GM18526 (cell line): ENCODE data around the gene BGLAP.

Experiments used
- POLR2A ChIP-seq: IDR thresholded peaks from 3 replicates; pipeline ENCODE4 v1.6.1; 2011; ENCODE audit not compliant: insufficient read length; ENCODE audit errors: extremely low read depth

BGLAP gene

DNA sequence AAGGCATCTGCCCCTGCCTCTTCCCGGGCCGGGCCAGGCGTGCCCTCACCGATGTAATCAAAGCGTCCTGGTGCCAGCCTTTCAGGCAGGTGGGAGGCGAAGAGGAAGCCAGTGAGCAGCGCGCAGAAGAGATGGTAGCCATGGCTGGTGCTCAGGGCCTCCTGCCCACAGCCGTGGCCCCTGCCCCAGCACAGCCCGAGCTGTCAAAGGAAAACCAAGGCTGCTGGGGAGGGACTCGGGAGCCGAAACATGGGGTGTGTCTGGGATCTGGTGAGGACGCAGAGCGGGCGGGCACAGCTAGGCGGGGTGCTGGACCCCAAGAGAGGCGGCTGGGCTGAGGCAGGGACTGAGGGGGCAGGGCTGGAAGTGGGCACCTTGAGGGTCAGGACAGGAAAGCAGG is 2.7 kb downstream of the BGLAP start:
- TF ChIP-seq POLR2A, result no peak

DNA sequence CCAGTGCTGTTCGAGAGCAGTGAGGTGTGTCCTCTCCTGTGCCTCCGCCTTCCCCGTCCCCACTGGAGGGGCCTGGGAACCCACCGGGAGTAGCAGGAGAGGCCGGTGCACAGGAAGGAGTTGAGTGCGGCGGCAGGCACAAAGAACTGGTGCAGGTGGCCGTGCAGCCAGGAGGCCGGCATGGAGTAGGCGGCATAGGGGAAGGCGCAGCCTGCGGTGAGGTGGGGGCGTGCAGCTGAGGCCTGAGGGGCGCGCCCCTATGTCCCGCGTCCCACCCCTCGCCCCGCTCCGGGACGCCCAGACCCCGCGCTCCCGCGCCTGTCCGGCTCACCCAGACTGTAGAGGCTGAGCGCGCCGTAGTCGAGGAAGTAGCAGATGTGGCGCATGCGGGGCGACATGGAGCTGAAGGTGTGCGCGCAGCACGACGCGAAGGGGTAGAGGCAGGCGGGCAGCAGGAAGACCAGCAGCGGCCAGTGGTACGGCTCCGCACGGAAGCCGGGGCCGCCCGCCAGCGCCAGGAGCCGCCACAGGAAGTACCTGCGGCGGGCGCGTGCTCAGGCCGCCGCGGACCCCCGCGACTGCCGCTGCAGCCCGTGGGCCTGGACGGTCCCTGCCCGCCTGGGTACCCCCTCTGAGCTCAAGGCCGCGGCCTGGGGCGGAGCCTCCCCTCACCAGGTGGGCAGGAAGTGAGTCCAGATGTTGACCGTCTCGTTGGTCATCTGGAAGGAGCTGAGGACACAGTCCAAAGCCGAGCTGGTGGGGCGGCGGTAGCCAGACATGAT is 3.7 kb downstream of the BGLAP start:
- no peak for TF ChIP-seq POLR2A

DNA sequence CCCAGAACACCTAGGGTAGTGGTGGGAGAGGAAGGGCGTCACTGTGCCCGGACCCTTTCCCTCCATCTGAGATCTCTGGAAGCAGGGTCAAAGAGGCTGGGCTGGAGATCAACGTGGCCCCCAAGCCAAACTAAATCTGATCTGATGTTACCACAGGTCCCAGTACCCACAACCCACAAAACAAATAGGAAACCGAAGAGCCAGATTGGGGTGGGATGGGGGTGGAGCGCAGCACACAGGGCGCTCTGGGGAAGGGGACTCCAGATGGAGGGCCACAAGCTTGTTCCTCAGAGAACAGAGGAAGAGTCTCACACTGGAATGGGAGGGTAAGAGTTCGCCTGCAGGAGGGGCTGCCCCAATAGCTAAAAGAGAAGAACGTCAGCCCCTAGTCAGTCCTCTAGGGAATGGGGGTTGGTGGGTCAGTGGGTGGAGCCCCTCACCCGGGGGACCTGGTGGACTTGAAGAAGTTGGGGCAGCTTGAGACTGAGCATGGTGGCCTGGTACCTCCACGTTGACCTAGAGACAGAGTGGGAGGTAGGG is 4.3 kb downstream of the BGLAP start:
- no peak for TF ChIP-seq POLR2A

DNA sequence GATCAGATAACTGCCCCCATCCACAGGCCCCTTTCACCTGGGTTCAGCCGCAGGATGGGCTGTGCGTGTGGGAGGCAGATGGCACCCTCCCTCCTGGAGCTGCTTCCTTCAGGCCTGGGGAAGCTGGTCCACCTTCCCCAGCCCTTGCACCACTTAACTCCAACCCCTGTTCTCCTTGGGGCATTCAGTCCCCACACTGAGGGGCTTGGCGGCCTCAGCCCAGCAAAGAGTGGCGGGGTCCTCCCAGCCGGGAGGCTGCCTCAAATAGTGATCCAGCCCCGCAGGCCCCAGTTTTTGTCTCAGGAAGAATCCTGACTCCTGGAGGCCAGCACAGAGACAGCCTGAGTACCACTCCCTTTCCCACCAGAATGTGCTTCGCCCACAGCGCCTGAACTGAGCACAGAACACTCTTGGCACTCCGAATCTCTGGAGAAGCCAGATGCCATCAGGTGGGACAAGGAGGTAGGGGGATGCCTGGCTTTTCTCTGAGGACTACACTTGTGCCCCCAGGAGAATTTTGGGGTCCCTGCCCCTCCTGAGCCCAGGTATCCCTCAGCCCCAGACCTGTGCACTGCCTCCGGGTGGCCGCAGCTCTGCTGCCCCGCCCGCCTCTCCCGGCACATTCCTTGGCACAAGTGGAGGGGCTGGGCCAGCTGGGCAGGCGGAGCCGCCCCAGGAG is 4.9 kb downstream of the BGLAP start:
- TF ChIP-seq POLR2A, result no peak

DNA sequence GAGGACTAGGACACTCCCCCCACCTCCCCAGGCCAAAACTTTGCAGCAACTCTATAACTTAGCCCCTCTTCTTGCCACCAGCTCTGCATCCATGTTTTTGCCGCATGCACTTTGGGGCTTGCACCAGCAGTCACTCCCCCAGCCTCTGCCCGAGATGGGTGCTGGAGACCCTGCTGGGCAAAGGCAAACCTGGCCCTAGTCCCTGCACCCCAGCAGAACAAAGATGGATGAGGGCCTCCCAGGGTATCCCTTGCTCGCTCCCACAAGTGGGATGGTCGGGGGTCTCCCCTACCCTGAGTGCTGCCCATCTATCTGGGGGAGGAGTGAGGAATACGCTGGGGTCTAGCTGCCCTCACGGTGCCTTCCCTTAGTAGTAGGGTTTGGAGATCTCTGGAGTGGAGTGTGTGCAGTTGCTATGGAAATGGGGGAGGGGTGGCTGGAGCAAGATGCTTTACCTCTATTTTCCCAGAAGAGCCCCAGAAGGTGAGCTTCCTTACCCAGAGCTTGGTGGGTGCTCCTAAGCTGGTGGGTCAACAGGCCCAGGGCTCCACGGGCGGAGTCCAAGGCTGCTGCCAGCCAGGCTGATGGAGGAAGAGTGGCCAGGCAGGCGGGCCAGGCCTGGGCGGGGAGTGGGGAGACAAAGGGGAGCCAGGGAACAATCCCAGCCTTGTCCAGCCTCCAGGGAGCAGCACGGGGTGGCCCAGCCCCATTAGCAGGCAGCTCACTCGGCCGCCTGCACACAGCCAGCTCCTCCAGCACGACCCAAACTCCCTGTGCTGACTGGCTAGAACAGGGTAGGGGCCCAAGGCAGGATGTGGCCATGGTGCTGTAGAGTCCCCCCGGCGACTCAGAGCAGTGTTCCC is 5.7 kb downstream of the BGLAP start, which contains the start of gene PAQR6:
Gene PAQR6, minus strand, starts transcription at position 597 of the 863 bp plus-strand sequence. CDS start 1,325 bp downstream, outside the sequence.
- TF ChIP-seq POLR2A, result no peak

DNA sequence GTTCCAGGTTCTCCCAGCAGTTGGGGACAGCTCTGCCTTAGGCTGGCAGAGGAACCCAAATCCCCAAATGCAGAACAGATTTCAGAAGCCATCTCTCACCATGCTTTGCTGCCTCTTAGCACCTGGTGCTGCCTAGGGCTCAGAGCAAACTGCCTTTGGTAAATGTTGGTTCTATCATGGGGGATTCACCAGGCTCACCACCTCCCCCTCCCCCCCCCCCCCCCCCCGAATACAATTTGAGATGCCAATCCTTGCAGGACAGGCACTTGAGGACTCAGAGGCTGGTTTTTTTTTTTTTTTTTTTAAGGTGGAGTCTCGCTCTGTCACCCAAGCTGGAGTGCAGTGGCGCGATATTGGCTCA is 6.3 kb downstream of the BGLAP start:
- no peak for TF ChIP-seq POLR2A

DNA sequence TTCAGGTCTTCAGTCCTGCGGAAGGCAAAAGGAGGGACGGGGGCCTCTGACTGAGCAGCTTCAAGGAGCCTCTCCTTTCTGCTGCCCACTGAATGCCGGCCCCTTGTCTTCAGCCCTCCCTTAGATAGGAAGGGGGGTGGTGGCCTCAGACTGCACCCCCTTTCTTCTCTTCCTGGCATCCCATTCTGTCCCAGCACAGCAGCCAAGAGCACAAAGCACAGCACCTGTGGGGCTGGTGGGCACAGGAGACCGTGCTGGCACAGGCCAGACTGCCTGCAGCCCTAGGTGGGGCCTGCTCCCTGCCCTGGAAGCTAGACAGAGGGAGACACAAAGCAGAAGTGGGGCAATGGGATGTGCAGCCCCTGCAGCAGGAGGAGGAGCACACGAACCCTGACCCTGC is 7.6 kb downstream of the BGLAP start:
- TF ChIP-seq POLR2A, result no peak

DNA sequence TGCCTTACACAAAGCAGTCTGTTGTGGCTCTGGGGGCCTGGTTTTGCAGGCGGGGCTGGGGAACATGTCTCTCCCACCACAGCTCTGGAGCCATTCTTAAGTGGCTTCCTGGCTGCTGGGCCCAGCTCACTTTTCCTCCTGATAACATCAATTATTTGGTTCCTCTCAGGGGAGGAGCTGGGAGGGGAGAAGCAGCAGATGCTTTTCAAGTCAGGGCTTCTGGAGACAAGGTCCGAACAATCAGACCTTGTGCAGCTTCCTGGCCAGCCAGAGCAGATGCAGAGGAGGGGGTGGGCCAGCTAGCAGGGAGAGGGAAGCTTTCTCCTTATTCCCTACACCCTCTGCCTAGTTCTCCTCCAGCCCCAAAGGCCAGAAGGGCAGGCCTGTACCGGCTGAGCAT is 9.5 kb downstream of the BGLAP start:
- TF ChIP-seq POLR2A, result no peak

DNA sequence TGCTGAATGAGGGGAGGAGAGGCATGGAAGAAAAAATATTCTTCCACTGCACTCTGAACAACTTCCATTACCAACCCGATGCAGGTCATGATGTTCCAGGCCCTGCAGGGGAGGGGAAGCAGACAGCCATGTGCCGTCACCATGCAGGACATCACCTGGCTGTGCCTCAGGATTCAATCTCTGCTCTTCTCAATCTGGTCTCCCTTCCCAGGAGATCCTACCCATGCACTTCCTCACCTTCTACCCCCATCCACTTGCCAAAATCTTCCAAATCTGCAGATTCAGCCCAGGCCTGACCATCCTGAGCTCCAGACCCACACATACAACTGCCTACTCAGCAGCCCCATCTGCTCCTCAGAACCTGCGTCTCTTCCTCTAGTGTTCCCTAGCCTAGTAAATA is 11.7 kb downstream of the BGLAP start:
- no peak for TF ChIP-seq POLR2A

DNA sequence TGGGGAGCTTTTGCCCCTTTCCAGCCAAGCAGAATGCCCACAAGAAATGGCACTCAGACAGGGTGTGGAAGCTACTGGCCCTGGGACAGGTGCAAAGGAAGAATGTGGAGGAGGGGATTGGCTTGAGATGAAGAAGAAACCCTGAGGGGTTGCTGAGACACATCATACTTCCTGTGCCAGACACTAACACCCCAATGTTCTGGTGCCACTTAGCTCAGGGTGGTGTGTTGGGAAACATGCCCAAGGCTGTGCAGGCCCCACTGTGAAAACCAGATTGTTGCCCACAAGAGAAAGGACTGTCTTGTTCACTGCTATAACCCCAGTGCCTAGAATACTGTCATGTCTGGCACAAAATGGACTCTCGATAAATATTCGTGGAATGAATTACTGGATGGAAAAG is 15.7 kb downstream of the BGLAP start:
- no peak for TF ChIP-seq POLR2A

DNA sequence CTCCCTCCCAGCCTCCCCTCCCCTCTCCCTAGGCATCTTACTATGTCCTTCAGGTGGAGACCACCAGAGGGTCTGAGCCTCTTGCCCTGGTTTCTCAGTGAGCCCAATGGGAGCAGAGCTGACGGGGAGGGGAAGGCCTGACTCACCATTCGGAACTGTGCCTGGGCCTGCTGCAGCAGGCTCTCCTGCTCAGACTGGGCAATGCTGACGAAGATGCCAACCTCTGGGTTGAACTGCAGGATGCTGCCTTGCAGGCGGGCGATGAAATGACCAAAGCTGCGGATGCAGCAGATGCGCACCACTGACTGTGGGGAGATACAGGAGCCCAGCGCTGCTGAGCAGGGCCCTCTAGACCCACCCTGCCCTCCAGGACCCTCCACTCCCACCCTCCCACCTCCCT is 16.9 kb downstream of the BGLAP start:
- no peak for TF ChIP-seq POLR2A

DNA sequence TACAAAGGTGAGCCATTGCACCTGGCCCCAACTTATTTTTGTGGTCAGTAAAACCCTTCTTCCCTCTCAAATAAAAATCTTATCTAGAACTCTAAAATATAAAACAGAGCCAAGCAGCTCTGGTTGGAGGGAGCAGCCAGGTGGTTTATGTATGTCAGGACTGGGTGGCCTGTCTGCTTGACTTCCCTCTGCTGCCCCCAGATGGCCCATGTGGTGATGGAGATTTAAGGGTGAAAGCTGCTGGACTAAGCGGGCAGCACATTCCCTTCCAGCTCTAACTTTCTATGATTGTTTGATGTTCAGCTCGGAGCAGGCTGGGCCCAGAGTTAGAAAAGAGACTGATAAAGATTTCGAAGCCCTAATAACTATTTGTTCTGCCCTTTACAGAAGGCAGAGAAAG is 17.8 kb downstream of the BGLAP start:
- no peak for TF ChIP-seq POLR2A

DNA sequence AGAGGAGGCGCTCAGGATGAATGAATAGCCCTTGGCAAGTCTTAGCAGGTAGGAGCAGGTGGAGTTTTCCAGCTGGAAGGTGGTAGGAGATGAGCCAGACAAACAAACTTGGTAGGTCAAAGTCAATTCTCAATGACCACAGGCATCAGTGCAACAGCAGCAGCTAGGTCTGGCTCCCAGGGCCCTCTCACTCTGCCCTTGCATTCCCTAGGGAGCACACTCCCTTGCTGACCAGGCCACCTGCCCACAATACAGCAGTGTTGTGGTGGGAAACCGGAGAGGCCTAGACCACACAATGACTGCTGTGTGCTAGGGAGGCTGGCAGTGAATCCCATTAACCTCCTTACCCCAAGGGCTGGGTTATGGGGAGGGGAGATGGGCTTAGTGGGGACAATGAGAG is 18.9 kb downstream of the BGLAP start:
- TF ChIP-seq POLR2A, result no peak

DNA sequence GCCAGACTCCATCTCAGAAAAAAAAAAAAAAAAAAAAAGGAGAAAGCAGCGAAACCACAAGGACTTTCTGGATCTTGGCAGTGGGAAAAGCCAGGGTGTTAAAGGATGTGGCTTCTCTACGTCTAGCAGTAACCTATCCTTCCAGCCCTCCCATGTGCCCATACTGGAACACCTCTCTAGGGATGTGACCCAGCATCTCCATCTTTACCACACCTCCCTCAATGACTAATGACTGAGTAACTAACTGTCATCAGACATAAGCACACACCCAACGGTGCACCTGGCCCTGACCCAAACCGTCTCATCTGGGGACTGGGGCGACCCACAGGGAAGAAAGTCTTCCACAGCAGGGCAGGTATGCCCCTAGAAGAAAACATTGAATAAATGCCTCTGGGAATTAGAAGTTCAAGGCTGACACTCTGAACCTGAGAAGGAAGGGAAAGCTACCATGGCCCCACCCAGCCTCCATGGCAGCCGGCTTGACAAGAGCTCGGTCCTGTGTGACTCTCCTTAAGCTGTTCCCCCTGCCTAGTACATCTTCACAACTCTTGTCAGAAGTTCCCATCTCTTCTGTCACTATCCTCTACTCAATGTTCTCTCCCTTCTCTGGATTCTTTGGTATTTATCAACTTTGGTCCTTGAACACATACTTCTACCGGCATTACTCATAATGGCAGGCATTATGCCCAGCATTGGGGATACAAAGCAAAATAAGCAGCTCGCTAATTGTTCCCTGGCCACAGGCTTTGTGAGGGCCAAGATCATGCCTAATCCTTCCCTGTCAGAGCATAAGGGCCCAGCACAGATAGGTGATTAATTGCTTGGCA is 20.7 kb downstream of the BGLAP start:
- no peak for TF ChIP-seq POLR2A

DNA sequence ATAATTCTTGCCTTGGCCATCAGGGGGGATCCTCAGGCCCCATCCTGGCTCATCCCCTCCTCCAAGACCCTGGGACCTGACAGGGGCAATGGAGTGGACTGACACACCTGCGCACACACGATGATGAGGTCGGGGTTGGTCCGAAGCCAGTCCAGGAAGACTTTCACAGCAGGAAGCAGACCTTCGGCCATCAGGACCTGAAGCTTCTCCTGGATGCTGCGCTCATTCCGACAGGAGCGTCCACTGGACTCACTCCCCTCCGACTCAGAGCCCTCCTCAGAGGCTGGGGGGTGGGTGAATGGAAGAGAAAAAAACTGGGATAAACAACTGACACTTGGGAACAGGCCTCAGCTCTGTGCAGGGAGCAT is 21.3 kb downstream of the BGLAP start:
- TF ChIP-seq POLR2A, result no peak
